Keratinocyte (primary cell): ENCODE data around the gene PAQR4. TPM values are rescaled to one million over a fixed set of nuclear protein-coding genes. Genes with fewer than 3 reads are reported as not detected.

Experiments
- DNase-seq: peaks from one replicate; pipeline ENCODE4 v3.0.0-alpha.2; 2011; ENCODE audit warnings: low read depth, missing footprints, low spot score
- FAIRE-seq: peaks from 2 replicates; lab custom pipeline; 2011; peaks lifted over from hg19 to GRCh38; lab: Jason Lieb, UNC
- H2AFZ ChIP-seq: 2 replicates; pipeline ENCODE4 v1.6.0; 2012; ENCODE audit warnings: low read length, control low read depth, inconsistent platforms; ENCODE audit not compliant: control insufficient read depth
- H3K27ac ChIP-seq: 2 replicates; pipeline ENCODE4 v1.5.1; 2011; ENCODE audit warnings: low read length; ENCODE audit not compliant: control insufficient read depth, insufficient read depth
- H3K27me3 ChIP-seq: 3 replicates; pipeline ENCODE4 v1.6.0; 2011; ENCODE audit warnings: low read length; ENCODE audit not compliant: control insufficient read depth, insufficient read depth; ENCODE audit errors: extremely low read depth
- H3K36me3 ChIP-seq, 2 experiments: 2 replicates in 1 of 2; 3 replicates in 1 of 2; pipeline ENCODE4 v1.5.1; 2011; ENCODE audit warnings: low read length in 2 of 2, mild to moderate bottlenecking in 1 of 2; ENCODE audit not compliant: control insufficient read depth in 2 of 2, insufficient read depth in 2 of 2; ENCODE audit errors: extremely low read depth in 1 of 2
- H3K4me1 ChIP-seq: 3 replicates; pipeline ENCODE4 v1.5.1; 2011; ENCODE audit warnings: low read length; ENCODE audit not compliant: control insufficient read depth, insufficient read depth; ENCODE audit errors: extremely low read depth
- H3K4me2 ChIP-seq: 3 replicates; pipeline ENCODE4 v1.6.0; 2011; ENCODE audit warnings: low read depth, low read length; ENCODE audit not compliant: control insufficient read depth, insufficient read depth; ENCODE audit errors: extremely low read depth
- H3K4me3 ChIP-seq, 3 experiments: fragments of 200-600 bp in 1 of 3; sonication (generic) in 1 of 3; 2 replicates in 2 of 3; 3 replicates in 1 of 3; pipeline ENCODE4 v1.5.1; 2011 to 2016; ENCODE audit warnings: low read length in 3 of 3, mild to moderate bottlenecking in 3 of 3, control low read depth in 2 of 3, inconsistent platforms in 1 of 3, low read depth in 1 of 3, mixed read lengths in 1 of 3, mixed run types in 1 of 3, moderate library complexity in 1 of 3; ENCODE audit not compliant: control insufficient read depth in 2 of 3, insufficient read depth in 2 of 3; ENCODE audit errors: extremely low read depth in 1 of 3
- H3K79me2 ChIP-seq: 2 replicates; pipeline ENCODE4 v1.6.0; 2012; ENCODE audit warnings: low read length; ENCODE audit not compliant: control insufficient read depth, insufficient read depth
- H3K9ac ChIP-seq: 3 replicates; pipeline ENCODE4 v1.6.0; 2011; ENCODE audit warnings: low read length; ENCODE audit not compliant: control insufficient read depth, insufficient read depth; ENCODE audit errors: extremely low read depth
- H3K9me1 ChIP-seq: 3 replicates; pipeline ENCODE4 v1.6.0; 2011; ENCODE audit warnings: low read length; ENCODE audit not compliant: control insufficient read depth, insufficient read depth; ENCODE audit errors: extremely low read depth
- H3K9me3 ChIP-seq: 2 replicates; pipeline ENCODE4 v1.5.1; 2012; ENCODE audit warnings: low read depth, low read length; ENCODE audit not compliant: control insufficient read depth
- H4K20me1 ChIP-seq: 3 replicates; pipeline ENCODE4 v1.6.0; 2011; ENCODE audit warnings: low read length; ENCODE audit not compliant: control insufficient read depth, insufficient read depth; ENCODE audit errors: extremely low read depth
- CTCF ChIP-seq, 3 experiments: IDR thresholded peaks in 1 of 3; conservative IDR thresholded peaks in 1 of 3; optimal IDR thresholded peaks in 1 of 3; 2 replicates in 2 of 3; 3 replicates in 1 of 3; pipeline versions ENCODE3 to v1.5.1; 2011; ENCODE audit warnings: low read length in 3 of 3, mild to moderate bottlenecking in 3 of 3, moderate library complexity in 2 of 3, control low read depth in 1 of 3, inconsistent platforms in 1 of 3; ENCODE audit not compliant: insufficient read depth in 2 of 3; ENCODE audit errors: extremely low read depth in 1 of 3
- EZH2 ChIP-seq: IDR thresholded peaks from one replicate; pipeline ENCODE4 v1.6.1; 2012; ENCODE audit warnings: inconsistent platforms, mild to moderate bottlenecking, low read length, moderate library complexity
- dilution Hi-C: fragments of 300-500 bp; cut with MboI; formaldehyde crosslinking; loops from one replicate; pipeline ENCODE4 v1.7.0; 2020; ENCODE audit warnings: low sequenced_read_pairs; ENCODE audit not compliant: extremely low pct_ligation_motif_present
- polyA plus RNA-seq, 5 experiments: library from polyadenylated mRNA; depleted of rRNA in 3 of 5; stranded (reverse) in 3 of 5; stranded (forward) in 1 of 5; unstranded in 1 of 5; fragments of >200 nt; gene quantifications; 1 replicate in 1 of 5; 2 replicates in 3 of 5; 3 replicates in 1 of 5; pipeline versions ENCODE4 v1.2.1 to v1.2.3, GENCODE V29; 2011 to 2012; ENCODE audit warnings: missing spikeins in 2 of 5, low read depth in 1 of 5, low replicate concordance in 1 of 5

PAQR4 gene
- polyA plus RNA-seq, 1 donor (not counting 4 experiments of a cell fraction or from before 2014, with no cell fraction given): 16.8 TPM

- Histone ChIP-seq H4K20me1 (peaks cover 9% of the 10 kb centered on the region), H2AFZ (no peak overlapping the region), H3K9me1 (peaks cover 2% of the 10 kb centered on the region), H3K27me3 (no peaks in the 10 kb centered on the region), H3K4me1 (peaks cover 35% of the 10 kb centered on the region), H3K9ac (no peak overlapping the region), H3K27ac (no peak overlapping the region), H3K79me2 (peaks cover 11% of the 10 kb centered on the region), H3K4me3 (no peak overlapping the region), H3K4me2 (no peak overlapping the region), H3K9me3 (no peaks in the 10 kb centered on the region), H3K36me3 (no peaks in the 10 kb centered on the region)
- DNase-seq (no peak), FAIRE-seq (no peak)
- dilution Hi-C loops: no loop called here
- TF ChIP-seq CTCF (optimal IDR thresholded peaks at IDR 0.05 in 1 of 3, IDR thresholded peaks at IDR 0.05 in 1 of 3, conservative IDR thresholded peaks at IDR 0.05 in 1 of 3; ENCODE audit: extremely low read depth in 1 of 3, insufficient read depth in 2 of 3, low read length in 3 of 3) (no peak), EZH2 (no peak)
Measured at GRCh38 chr16:2966808-2967191, 2.3 kb upstream of the PAQR4 start.

- dilution Hi-C loops: no loop called here
- H3K4me1 ChIP-seq: peaks cover 31% of the 10 kb centered on the region
- no peak overlapping the region for H3K9ac ChIP-seq
- H3K9me3 ChIP-seq: no peaks in the 10 kb centered on the region
- peaks cover 11% of the 10 kb centered on the region for H3K79me2 ChIP-seq
- DNase-seq (no peak), FAIRE-seq (no peak)
- no peak for TF ChIP-seq EZH2
- no peak overlapping the region for H3K4me3 ChIP-seq
- H3K27me3 ChIP-seq: no peaks in the 10 kb centered on the region
- no peak overlapping the region for H2AFZ ChIP-seq
- peaks cover 9% of the 10 kb centered on the region for H4K20me1 ChIP-seq
- H3K36me3 ChIP-seq: no peaks in the 10 kb centered on the region
- no peak overlapping the region for H3K27ac ChIP-seq
- peaks cover 2% of the 10 kb centered on the region for H3K9me1 ChIP-seq
- no peak overlapping the region for H3K4me2 ChIP-seq
Measured at GRCh38 chr16:2967211-2967631, 1.9 kb upstream of the PAQR4 start.

- TF ChIP-seq EZH2 (no peak), CTCF (optimal IDR thresholded peaks at IDR 0.05 in 1 of 3, IDR thresholded peaks at IDR 0.05 in 1 of 3, conservative IDR thresholded peaks at IDR 0.05 in 1 of 3; ENCODE audit: extremely low read depth in 1 of 3, insufficient read depth in 2 of 3, low read length in 3 of 3) (no peak)
- no peaks in the 10 kb centered on the region for H3K9me3 ChIP-seq
- H4K20me1 ChIP-seq: peaks cover 9% of the 10 kb centered on the region
- peaks cover 25% of the 10 kb centered on the region for H3K4me1 ChIP-seq
- H3K9me1 ChIP-seq: peaks cover 2% of the 10 kb centered on the region
- no peak overlapping the region for H3K4me3 ChIP-seq
- peaks cover 0 to 4% of the 10 kb centered on the region in 2 experiments for H3K36me3 ChIP-seq
- no peak overlapping the region for H3K27ac ChIP-seq
- H3K79me2 ChIP-seq: peaks cover 11% of the 10 kb centered on the region
- dilution Hi-C loops: no loop called here
- H3K9ac ChIP-seq: no peak overlapping the region
- H3K27me3 ChIP-seq: no peaks in the 10 kb centered on the region
- FAIRE-seq: no peak
- H3K4me2 ChIP-seq: no peak overlapping the region
- H2AFZ ChIP-seq: no peak overlapping the region
- no peak for DNase-seq
Measured at GRCh38 chr16:2967721-2968161, 1.4 kb upstream of the PAQR4 start.
